ENCODE results near the gene PREX1. TPM values are rescaled to one million over a fixed set of nuclear protein-coding genes. Genes with fewer than 3 reads are reported as not detected.

PREX1 gene
- polyA plus RNA-seq, 1 donor (not counting 4 experiments of a cell fraction or from before 2014, with no cell fraction given), result 0.22 TPM

DNA sequence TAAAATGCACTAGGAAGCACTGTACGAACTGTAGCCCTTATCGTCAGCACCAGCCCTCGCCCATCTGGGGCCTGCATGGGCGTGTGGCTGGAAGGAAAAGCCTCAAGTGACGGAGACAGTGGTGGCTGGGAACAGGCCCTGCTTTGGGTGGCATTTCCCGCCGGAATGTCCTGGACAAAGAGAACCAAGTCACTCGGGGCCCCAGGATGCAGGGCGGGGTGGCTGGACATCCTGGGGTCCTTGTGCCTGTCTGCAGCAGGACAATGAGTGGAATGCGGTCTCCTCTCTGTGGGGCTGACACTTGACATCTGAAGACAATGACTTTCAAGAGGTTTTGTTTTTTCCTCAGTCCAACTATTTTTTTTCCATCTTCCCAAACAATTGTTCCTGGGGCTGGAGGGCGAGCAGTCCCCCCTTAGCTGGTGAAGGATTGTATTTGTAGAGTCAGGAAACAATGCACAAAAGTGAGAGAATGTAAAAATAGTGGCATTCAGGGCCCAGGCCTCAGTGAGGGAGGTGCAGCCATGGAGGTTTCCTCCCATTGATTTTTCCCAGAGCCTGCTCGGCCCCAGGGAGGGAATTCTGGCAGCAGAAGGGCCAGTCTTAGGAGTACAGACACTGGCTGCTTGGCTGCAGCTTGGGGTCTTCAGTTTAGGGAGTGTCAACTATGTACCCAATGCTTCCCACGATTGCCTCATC lies 64.4 kb downstream of the PREX1 start:
- Histone ChIP-seq H3K27me3 (ENCODE audit: control insufficient read depth, extremely low read depth, insufficient read depth, low read length) (peaks cover 8% of the 10 kb centered on the region), H3K9me1 (ENCODE audit: control insufficient read depth, extremely low read depth, insufficient read depth, low read length) (no peaks in the 10 kb centered on the region), H3K79me2 (ENCODE audit: control insufficient read depth, insufficient read depth, low read length) (no peaks in the 10 kb centered on the region), H3K4me2 (ENCODE audit: control insufficient read depth, extremely low read depth, insufficient read depth, low read depth, low read length) (no peak overlapping the region), H2AFZ (ENCODE audit: control insufficient read depth, low read length) (no peak overlapping the region), H4K20me1 (ENCODE audit: control insufficient read depth, extremely low read depth, insufficient read depth, low read length) (no peaks in the 10 kb centered on the region), H3K9me3 (ENCODE audit: control insufficient read depth, low read depth, low read length) (no peaks in the 10 kb centered on the region), H3K27ac (ENCODE audit: control insufficient read depth, insufficient read depth, low read length) (no peak overlapping the region), H3K4me1 (ENCODE audit: control insufficient read depth, extremely low read depth, insufficient read depth, low read length) (no peaks in the 10 kb centered on the region), H3K36me3 (ENCODE audit: control insufficient read depth in 2 of 2, extremely low read depth in 1 of 2, insufficient read depth in 2 of 2, low read length in 2 of 2) (no peaks in the 10 kb centered on the region), H3K4me3 (ENCODE audit: control insufficient read depth in 2 of 3, extremely low read depth in 1 of 3, insufficient read depth in 2 of 3, low read depth in 1 of 3, low read length in 3 of 3) (no peak overlapping the region), H3K9ac (ENCODE audit: control insufficient read depth, extremely low read depth, insufficient read depth, low read length) (no peak overlapping the region)
- TF ChIP-seq, protein P1, sequence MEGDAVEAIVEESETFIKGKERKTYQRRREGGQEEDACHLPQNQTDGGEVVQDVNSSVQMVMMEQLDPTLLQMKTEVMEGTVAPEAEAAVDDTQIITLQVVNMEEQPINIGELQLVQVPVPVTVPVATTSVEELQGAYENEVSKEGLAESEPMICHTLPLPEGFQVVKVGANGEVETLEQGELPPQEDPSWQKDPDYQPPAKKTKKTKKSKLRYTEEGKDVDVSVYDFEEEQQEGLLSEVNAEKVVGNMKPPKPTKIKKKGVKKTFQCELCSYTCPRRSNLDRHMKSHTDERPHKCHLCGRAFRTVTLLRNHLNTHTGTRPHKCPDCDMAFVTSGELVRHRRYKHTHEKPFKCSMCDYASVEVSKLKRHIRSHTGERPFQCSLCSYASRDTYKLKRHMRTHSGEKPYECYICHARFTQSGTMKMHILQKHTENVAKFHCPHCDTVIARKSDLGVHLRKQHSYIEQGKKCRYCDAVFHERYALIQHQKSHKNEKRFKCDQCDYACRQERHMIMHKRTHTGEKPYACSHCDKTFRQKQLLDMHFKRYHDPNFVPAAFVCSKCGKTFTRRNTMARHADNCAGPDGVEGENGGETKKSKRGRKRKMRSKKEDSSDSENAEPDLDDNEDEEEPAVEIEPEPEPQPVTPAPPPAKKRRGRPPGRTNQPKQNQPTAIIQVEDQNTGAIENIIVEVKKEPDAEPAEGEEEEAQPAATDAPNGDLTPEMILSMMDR (optimal IDR thresholded peaks at IDR 0.05 in 1 of 3, IDR thresholded peaks at IDR 0.05 in 1 of 3, conservative IDR thresholded peaks at IDR 0.05 in 1 of 3; ENCODE audit: extremely low read depth in 1 of 3, insufficient read depth in 2 of 3, low read length in 3 of 3), result no peak
- TF ChIP-seq EZH2 (IDR thresholded peaks at IDR 0.05; ENCODE audit: low read length), result no peak
- dilution Hi-C loops (cut with MboI; ENCODE audit: extremely low pct_ligation_motif_present, low sequenced_read_pairs), result no loop called here
- FAIRE-seq (no peak), DNase-seq (ENCODE audit: low read depth, low spot score) (no peak)

DNA sequence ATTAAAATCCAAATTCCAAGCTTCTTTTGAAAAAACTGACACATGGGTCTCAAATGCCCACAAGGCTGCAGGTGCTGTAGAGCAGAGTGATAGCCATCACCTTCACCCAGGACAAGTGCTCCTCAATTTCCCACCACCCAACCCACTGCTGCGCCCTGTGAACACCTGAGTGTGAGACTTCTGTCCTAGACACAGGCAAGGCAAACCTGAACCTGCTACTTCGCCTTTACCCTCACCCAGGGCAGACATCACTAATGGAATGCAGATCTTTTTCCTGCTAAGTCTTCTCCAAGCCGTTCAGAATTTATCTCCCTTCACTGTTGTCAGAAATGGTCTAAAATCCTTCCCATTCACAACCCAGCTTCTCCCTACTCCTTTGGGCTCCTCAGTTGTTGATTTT lies 65.9 kb downstream of the PREX1 start:
- dilution Hi-C loops (cut with MboI; ENCODE audit: extremely low pct_ligation_motif_present, low sequenced_read_pairs), result no loop called here
- Histone ChIP-seq H3K9ac (ENCODE audit: control insufficient read depth, extremely low read depth, insufficient read depth, low read length) (no peak overlapping the region), H3K36me3 (ENCODE audit: control insufficient read depth in 2 of 2, extremely low read depth in 1 of 2, insufficient read depth in 2 of 2, low read length in 2 of 2) (no peaks in the 10 kb centered on the region), H2AFZ (ENCODE audit: control insufficient read depth, low read length) (no peak overlapping the region), H3K4me3 (ENCODE audit: control insufficient read depth in 2 of 3, extremely low read depth in 1 of 3, insufficient read depth in 2 of 3, low read depth in 1 of 3, low read length in 3 of 3) (no peak overlapping the region), H3K27me3 (ENCODE audit: control insufficient read depth, extremely low read depth, insufficient read depth, low read length) (peaks cover 4% of the 10 kb centered on the region), H3K27ac (ENCODE audit: control insufficient read depth, insufficient read depth, low read length) (no peak overlapping the region), H4K20me1 (ENCODE audit: control insufficient read depth, extremely low read depth, insufficient read depth, low read length) (no peaks in the 10 kb centered on the region), H3K9me3 (ENCODE audit: control insufficient read depth, low read depth, low read length) (no peaks in the 10 kb centered on the region), H3K9me1 (ENCODE audit: control insufficient read depth, extremely low read depth, insufficient read depth, low read length) (no peaks in the 10 kb centered on the region), H3K79me2 (ENCODE audit: control insufficient read depth, insufficient read depth, low read length) (no peaks in the 10 kb centered on the region), H3K4me1 (ENCODE audit: control insufficient read depth, extremely low read depth, insufficient read depth, low read length) (no peaks in the 10 kb centered on the region), H3K4me2 (ENCODE audit: control insufficient read depth, extremely low read depth, insufficient read depth, low read depth, low read length) (no peak overlapping the region)
- TF ChIP-seq EZH2 (IDR thresholded peaks at IDR 0.05; ENCODE audit: low read length), result no peak
- TF ChIP-seq, protein P1 (optimal IDR thresholded peaks at IDR 0.05 in 1 of 3, IDR thresholded peaks at IDR 0.05 in 1 of 3, conservative IDR thresholded peaks at IDR 0.05 in 1 of 3; ENCODE audit: extremely low read depth in 1 of 3, insufficient read depth in 2 of 3, low read length in 3 of 3), result no peak
- DNase-seq (ENCODE audit: low read depth, low spot score), result no peak
- FAIRE-seq, result no peak
